NK-92 treated with Interleukin-12 subunit alpha and Interleukin-12 subunit beta, amount 100 ng/mL, for 24 hours (cell line): ENCODE measurements around the gene IGSF9B.
"Not testable (repeated sequence)": the region's sequence is repeated elsewhere in the genome, so short reads cannot be mapped to it uniquely, and the experiment has no call there.

ENCODE experiments used
- DNase-seq: peaks from one replicate; lab custom pipeline; 2025; lab: John Stamatoyannopoulos, UW

The IGSF9B gene

DNA sequence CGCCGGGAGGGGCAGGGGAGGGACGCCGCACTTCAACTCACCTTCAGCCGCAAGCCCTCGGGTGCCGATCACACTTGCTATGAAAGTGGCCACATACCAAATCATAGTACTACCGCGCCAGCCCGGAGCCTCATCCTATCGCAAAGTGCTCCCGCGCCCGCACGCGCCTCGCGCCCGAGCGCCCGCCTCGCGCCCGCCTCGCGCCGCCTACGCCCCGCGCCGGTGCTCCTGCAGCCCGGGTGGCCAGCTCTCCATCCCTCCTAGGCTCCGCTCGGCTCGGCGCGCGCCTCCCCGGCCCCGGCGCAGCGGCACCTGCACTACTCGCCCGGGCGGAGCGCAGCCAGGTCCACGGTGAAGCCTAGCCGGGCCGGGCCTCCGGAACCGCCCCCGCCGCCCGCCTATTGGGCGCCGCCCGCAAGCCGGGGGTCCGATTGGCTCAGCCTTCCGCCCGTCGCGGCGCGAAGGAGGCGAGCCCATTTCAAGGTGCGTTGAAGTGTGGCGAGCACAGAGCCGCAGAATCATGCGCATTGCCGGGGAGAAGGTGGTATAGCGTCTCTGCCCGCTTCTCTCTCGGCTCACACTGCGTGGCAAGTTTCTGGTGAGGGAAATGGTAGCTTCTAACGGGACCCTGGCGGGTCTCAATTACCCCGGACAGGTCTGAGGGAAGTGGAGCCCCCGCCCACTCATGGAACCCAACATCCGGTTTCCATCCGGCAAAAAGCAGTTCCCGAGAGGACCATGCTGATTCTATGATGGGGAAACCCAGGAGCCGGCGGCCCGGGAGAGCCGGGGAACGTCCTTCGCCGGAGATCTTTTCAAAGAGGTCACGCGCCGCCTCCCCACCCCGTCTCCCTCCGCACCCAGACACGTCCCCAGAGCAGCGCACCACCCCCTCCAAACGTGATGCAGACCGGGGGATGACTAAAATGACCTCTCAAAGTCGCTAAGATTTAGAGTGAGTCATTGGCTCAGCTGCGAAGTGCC, at the start of gene IGSF9B:
TSS of gene IGSF9B (minus strand) at position 319 of the 984 bp plus-strand sequence. CDS start at position 105, 214 bp downstream.
- DNase-seq, result no peak

DNA sequence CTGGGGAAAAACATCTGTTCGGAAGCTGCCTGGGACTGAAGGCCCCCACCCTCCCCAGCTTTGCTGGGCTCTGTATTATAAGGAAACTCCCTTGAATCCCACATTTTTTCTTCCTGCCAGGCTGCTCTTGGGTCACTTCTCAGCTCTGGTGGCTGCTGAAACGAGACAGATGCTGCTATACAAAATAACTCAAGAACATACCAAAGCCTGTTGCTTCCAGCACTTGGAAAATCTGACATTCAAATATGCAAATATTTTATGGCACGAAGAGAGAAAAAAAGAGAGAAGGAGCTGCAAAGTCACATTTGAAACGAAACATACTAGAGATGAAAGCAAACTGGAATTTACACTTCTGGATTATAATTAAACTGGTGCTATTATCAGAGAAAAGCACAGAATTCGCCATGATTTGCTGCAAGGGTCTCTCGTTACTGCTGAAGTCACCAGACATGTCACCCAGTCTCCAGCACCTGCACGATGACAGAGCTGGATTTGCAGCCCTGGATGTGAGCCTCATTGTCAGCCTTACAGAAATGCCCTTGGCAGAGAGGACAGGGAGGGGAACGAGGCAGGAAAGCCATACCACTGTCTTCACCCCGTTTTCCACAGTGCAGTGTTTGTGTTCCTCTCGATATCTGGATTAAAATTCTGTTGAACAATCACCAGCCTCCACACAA, 47.9 kb upstream of the IGSF9B start:
- no peak for DNase-seq

GRCh38 chr11:134003792-134004495, 47.2 kb upstream of the IGSF9B start:
- DNase-seq, result no peak

DNA sequence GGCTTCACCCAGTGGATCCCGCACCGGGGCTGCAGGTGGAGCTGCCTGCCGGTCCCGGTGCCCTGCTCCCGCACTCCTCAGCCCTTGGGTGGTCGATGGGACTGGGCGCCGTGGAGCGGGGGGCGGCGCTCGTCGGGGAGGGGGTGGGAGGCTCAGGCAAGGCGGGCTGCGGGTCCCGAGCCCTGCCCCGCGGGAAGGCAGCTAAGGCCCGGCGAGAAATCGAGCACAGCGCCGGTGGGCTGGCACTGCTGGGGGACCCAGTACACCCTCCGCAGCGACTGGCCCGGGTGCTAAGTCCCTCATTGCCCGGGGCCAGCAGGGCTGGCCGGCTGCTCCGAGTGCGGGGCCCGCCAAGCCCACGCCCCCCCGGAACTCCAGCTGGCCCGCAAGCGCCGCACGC, 46.1 kb upstream of the IGSF9B start:
- not testable (repeated sequence) for DNase-seq

DNA sequence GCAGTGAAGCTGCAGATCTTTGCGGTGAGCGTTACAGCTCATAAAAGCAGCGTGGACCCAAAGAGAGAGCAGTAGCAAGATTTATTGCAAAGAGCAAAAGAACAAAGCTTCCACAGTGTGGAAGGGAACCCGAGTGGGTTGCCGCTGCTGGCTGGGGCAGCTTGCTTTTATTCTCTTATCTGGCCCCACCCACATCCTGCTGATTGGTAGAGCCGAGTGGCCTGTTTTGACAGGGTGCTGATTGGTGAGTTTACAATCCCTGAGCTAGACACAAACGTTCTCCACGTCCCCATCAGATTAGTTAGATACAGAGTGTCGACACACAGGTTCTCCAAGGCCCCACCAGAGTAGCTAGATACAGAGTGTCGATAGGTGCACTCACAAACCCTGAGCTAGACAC, 45.6 kb upstream of the IGSF9B start:
- DNase-seq, result not testable (repeated sequence)

DNA sequence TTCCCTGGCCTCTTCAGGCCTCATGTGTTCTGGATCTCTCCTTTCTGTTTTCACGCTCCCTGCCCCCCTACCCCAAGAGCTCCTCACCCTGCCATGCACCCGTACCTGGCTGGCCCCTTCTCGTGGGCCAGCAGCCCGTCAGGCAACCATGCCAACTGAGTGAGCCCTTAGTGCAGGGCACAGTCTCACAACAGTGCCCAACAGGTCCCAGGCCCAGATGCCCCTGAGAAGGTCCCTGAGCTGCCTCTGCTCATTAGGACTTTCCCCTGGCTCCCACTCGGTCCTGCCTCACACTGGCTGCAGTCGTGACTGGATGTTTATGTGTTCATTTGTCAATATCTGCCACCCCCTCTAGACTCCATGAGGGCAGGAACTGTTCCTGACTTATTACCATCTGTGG, 44.8 kb upstream of the IGSF9B start:
- DNase-seq, result no peak

GRCh38 chr11:134001088-134001487, 44.3 kb upstream of the IGSF9B start:
- no peak for DNase-seq

GRCh38 chr11:133999355-133999754, 42.6 kb upstream of the IGSF9B start:
- no peak for DNase-seq

GRCh38 chr11:133997554-133997953, 40.8 kb upstream of the IGSF9B start:
- no peak for DNase-seq

GRCh38 chr11:133996671-133997070, 39.9 kb upstream of the IGSF9B start:
- DNase-seq, result no peak

GRCh38 chr11:133995066-133995465, 38.3 kb upstream of the IGSF9B start:
- no peak for DNase-seq

- DNase-seq, result no peak
Measured at GRCh38 chr11:133993921-133994320, 37.2 kb upstream of the IGSF9B start.

DNA sequence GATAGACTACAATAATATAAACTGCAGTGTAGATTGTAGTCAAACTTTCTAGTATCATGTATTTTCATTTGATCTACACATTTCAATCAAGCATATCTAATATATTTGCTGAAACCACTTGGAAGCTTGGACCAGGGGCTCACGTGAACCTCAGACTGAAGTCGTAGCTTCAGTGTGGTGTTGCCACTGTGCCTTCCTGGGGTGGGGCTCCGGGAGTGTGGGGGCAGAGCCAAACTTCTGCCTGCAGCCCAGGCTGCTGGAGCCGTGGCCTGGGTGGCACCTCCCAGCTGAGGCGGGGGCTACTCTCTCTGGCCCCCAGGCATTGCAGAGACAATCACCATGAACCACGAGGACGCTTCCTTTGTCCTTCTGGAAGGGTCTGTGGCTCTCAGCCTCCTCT, 36.3 kb upstream of the IGSF9B start:
- DNase-seq, result no peak

- DNase-seq, result no peak
Measured at GRCh38 chr11:133992121-133992520, 35.4 kb upstream of the IGSF9B start.

DNA sequence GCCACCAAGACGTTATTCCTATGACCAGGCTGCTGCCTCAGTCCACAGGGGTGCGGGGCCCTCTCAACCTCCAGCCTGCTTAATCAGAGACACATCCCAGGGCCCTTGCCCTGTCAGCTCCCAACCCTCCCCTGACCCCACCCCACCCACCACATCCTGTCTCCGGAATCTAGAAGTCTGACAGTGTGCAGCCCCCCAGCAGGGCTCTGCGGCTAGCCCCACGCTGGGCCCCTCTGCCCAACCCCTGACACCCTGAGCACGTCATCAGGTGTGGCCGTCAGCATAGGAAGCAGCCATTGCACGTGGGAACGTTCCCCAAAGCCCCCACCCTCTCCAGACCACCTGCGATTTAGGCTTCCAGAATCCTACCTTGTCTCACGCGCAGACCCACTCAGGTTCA, 34.3 kb upstream of the IGSF9B start:
- no peak for DNase-seq

DNA sequence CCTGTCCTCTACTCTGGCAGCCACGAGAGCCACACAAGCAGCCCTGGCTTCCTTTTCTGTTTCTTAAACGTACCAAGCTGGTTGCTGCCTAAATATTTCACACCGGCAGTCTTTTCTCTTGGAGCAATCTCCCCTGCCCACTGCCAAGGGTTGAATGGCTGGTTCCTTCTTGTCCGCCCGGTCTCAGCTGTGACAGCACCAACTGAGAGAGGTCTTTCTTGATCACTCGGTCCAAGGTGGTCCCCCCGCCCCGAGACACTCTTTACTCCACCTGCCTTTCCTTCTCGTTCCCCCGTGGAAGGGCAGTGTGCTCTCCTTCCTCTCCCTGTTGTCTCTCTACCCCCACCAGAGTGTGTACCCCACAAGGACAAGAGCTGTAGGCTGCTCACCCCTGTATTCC, 33.7 kb upstream of the IGSF9B start:
- no peak for DNase-seq

- no peak for DNase-seq
Measured at GRCh38 chr11:133988686-133989410, 32.1 kb upstream of the IGSF9B start.

DNA sequence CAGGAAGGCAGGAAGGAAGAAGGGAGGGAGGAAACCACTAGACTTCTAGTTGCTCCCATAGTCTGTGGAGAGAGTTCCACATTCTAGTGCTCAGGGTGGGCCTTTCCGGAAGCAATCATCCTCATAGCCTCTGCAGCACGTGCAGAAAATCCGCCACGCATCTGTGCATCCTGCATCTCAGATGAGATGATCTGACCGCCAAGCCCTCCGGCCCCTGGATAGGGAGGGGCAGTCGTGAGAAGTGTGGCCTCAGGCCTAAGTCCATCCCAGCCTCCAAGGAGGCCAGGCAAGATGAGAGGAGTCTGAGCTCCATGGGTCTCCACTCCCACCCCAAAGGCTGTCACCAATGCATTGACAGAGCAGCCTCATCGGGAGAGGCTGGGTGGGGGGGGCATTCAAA, 30.4 kb upstream of the IGSF9B start:
- DNase-seq, result no peak

GRCh38 chr11:133985981-133986944, 29.5 kb upstream of the IGSF9B start:
- DNase-seq, result no peak

DNA sequence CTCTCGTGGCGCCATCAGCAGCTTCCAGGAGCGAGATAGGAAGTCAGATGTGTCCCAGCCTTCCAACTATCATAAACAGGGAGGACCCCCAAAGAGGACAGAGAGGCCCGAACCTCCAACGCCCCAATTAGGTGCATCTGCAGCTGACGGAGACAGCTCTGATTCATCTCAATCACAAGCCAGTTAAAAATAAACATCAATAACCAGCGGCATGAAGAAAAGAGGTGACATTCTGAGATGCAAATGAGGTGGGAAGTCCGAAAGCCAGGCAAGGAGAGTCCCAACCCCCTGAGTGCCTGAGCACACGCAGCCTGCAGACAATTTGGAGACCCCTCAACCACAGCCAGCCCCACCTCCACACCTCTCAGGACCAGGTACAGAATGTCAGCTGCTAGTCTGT, 28.1 kb upstream of the IGSF9B start:
- no peak for DNase-seq
